Mononuclear cell (primary cell): Measurements from ENCODE around the gene ANKRD33B. TPM values are rescaled to one million over a fixed set of nuclear protein-coding genes. Genes with fewer than 3 reads are reported as not detected.
"Not testable (repeated sequence)": the region's sequence is repeated elsewhere in the genome, so short reads cannot be mapped to it uniquely, and the experiment has no call there.

Source experiments
- H3K27me3 ChIP-seq: 2 replicates; pipeline ENCODE4 v1.6.0; 2011; ENCODE audit warnings: low read length, control low read depth; ENCODE audit not compliant: insufficient read depth
- H3K4me1 ChIP-seq: 2 replicates; pipeline ENCODE4 v1.5.1; 2011; ENCODE audit warnings: mild to moderate bottlenecking, low read length, control low read depth; ENCODE audit not compliant: insufficient read depth
- H3K4me3 ChIP-seq: 2 replicates; pipeline ENCODE4 v1.5.1; 2011; ENCODE audit warnings: mild to moderate bottlenecking, low read length, moderate library complexity
- H3K9me3 ChIP-seq: 2 replicates; pipeline ENCODE4 v1.5.1; 2011; ENCODE audit warnings: low read depth, mild to moderate bottlenecking, control low read depth, low read length
- total RNA-seq: library from RNA; depleted of rRNA; stranded (reverse); fragments of >200 nt; gene quantifications from one replicate; pipeline ENCODE4 v1.2.3, GENCODE V29; 2012

ANKRD33B gene
- total RNA-seq, 1 donor, result 2.7 TPM

DNA sequence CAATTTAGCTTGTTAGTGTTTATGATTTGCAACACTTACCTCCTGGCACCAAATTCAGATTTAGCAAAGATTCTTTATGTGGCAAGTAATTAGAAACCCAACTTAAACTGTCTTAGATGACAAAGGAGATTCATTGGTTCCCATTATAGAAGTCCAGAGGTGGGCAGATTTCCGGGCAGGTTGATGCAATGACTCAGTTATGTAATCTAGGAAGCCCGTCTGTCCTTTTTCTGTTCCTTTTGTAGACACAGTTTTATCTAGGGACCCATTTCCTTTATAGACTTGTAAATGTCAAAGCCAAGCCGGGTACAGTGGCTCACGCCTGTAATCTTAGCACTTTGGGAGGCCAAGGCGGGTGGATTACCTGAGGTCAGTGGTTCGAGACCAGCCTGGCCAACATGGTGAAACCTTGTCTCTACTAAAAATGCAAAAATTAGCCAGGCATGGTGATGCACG, 20.3 kb upstream of the ANKRD33B start:
- Histone ChIP-seq H3K4me1 (peaks cover 23% of the 10 kb centered on the region), H3K4me3 (no peak overlapping the region), H3K27me3 (peaks cover 5% of the 10 kb centered on the region), H3K9me3 (no peaks in the 10 kb centered on the region)

DNA sequence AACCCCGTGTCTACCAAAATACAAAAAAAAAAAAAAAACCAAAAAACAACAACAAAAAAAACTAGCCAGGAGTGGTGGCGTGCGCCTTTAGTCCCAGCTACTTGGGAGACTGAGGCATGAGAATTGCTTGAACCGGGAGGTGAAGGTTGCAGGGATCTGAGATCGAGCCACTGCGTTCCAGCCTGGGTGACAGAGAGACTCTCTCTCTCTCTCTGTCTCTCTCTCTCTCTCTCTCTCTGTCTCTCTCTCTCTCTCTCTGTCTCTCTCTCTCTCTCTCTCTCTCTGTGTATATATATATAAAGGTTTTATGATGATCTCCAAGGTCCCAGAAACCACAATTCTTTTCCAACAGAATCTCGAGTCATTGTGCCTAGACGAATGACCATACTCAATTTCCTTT, 18.8 kb upstream of the ANKRD33B start:
- peaks cover 12% of the 10 kb centered on the region for H3K4me1 ChIP-seq

DNA sequence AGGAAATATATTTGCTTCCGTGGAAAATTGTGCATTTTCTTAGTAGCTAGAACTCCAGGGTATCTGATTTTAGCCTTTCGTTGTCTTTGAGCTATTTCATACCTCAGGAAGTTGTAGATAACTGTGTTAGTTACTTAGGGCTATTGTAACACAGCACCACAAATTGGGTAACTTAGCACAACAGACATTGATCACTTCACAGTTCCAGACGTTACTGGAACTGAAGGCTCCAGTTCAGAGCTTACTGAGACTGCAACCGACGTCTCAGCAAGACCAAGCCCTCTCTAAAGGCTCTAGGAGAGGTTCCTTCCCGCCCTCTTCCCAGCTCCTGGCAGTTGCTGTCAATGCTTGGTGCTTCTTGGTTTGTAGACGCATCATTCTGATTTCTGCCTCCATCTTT, 17.7 kb upstream of the ANKRD33B start:
- no peaks in the 10 kb centered on the region for H3K9me3 ChIP-seq
- H3K27me3 ChIP-seq, result peaks cover 5% of the 10 kb centered on the region
- H3K4me3 ChIP-seq, result no peak overlapping the region
- H3K4me1 ChIP-seq, result peaks cover 12% of the 10 kb centered on the region

More for the DNA sequence above, 18.8 kb upstream of the ANKRD33B start:
- H3K9me3 ChIP-seq, result no peaks in the 10 kb centered on the region
- H3K4me3 ChIP-seq, result no peak overlapping the region
- peaks cover 5% of the 10 kb centered on the region for H3K27me3 ChIP-seq

DNA sequence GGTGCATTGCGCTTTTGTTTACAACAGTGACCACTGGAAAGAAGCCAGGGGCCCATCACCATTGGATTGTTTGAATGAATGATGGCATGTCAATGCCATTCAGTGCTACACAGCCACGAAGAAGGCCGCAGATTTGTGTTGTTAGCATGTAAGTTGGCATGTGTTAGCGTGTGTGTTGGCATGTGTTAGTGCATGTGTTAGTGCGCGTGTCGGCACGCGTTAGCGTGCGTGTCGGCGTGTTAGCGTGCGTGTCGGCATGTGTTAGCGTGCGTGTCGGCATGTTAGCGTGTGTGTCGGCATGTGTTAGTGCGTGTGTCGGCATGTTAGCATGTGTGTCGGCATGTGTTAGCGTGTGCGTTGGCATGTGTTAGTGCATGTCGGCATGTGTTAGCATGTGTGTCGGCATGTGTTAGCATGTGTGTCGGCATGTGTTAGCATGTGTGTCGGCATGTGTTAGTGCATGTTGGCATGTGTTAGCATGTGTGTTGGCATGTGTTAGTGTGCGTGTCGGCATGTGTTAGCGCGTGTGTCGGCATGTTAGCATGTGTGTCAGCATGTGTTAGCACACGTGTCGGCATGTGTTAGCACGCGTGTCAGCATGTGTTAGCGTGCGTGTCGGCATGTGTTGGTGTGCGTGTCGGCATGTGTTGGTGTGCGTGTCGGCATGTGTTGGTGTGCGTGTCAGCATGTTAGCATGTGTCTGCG, 15.3 kb upstream of the ANKRD33B start:
- Histone ChIP-seq H3K9me3 (no peaks in the 10 kb centered on the region), H3K4me3 (no peak overlapping the region), H3K4me1 (peaks cover 24% of the 10 kb centered on the region), H3K27me3 (peaks cover 5% of the 10 kb centered on the region)

DNA sequence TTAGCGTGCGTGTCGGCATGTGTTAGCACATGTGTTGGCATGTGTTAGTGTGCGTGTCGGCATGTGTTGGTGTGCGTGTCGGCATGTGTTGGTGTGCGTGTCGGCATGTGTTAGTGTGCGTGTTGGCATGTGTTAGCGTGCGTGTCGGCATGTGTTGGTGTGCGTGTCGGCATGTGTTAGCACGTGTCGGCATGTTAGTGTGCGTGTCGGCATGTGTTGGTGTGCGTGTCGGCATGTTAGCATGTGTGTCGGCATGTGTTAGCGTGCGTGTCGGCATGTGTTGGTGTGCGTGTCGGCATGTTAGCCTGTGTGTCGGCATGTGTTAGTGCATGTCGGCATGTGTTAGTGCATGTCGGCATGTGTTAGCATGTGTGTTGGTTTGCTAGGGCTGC, 14.8 kb upstream of the ANKRD33B start:
- H3K27me3 ChIP-seq, H3K4me3 ChIP-seq, H3K9me3 ChIP-seq: not testable (repeated sequence)
- H3K4me1 ChIP-seq, result peaks cover 19% of the 10 kb centered on the region

DNA sequence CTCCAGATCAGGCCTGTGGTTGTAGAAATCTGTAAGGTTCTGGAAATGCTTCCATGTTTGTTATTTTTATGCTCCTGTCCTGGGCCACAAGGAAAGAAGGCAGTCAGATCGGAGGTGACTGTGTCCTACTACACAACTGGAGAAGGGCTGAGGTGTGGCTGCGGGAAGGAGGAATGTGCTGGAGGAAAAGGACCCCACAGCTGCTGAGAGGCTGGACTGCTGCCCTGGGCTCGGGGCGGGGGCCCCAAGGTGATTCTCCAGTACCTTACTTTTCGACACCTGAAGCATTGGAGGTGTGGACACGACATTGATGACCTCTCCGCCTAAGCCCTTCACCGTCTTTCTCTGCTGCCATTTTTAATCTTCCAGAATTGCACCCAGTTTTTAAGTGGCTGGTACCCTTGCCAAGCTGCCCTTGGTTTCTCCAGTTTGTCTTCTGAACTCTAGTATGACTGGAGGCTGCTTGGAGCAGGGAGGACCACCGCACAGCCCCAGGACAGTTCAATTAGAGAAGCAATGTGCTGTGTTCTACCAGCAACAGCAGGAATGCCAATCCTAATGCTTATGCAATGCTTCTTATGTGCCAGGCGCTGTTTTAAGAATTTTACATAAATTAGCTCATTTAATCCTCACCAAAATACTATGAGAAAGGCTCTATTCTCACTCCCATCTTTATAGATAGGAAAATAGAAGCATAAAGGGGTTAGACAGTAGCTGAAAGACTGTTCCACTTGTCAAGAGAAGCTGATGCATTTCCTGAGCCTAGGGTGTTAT, 13.5 kb upstream of the ANKRD33B start:
- H3K27me3 ChIP-seq, result peaks cover 5% of the 10 kb centered on the region
- no peaks in the 10 kb centered on the region for H3K9me3 ChIP-seq
- no peak overlapping the region for H3K4me3 ChIP-seq
- H3K4me1 ChIP-seq, result peaks cover 19% of the 10 kb centered on the region

DNA sequence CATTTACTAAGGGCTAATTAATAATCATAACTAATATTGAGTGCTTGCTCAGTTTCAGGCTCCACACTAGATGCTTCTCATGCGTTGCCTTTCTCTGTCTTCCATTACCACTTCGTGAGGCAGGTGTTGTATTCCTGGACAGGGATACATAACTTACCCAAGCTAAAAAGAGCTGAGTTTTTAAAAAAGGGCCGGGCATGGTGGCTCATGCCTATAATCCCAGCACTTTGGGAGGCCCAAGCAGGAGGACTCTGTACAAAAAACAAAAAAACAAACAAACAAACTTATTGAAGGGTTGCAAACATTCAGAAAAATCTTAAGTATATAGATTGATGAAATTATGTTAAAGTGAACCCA, 12.1 kb upstream of the ANKRD33B start:
- Histone ChIP-seq H3K4me3 (no peak overlapping the region), H3K27me3 (no peaks in the 10 kb centered on the region), H3K9me3 (no peaks in the 10 kb centered on the region), H3K4me1 (peaks cover 19% of the 10 kb centered on the region)

DNA sequence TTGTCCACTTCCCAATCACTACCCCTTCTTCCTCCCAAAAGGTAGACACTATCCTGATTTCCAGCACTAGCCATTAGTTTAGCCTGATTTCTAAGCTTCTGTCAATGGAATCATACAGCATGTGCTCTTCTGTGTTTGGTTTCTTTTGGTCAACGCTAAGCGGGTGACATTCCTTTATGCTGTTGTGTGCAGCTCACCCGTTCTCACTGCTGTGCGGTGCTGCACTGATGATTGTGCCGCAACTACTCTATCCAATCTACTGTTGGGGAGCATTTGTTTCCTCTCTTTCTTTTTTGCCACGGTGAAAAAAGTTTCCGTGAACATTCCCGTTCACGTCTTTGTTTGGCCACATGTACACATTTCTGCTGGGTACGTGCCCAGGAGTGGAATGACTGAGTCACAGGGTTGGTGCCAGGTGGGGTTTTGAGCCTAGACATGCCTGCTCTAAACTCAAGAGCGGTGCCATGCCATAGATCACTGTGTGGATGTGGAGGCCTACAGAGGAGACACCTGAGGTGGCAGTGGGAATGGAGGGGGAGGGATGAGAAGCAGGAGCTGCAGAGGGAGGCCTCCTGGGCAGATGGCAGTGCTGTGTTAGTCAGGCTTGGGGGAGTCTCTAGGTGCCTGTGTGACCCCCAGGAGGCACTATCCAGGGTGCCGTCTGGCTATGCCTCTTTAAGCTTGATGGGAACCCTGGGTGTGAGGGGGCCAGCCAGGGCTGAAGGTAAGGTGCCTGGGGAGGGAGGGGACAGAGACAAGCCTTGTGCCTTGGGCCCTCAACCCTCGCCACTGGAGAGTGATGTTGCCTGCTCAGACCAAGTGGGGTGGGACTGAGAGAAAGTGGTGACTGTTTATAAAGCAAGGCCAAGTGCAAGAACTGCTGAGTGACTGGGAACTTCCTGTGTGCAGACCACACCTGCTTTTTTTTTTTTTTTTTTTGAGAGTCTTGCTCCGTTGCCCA, 11.4 kb upstream of the ANKRD33B start:
- Histone ChIP-seq H3K4me1 (peaks cover 26% of the 10 kb centered on the region), H3K9me3 (no peaks in the 10 kb centered on the region), H3K4me3 (no peak overlapping the region), H3K27me3 (no peaks in the 10 kb centered on the region)

DNA sequence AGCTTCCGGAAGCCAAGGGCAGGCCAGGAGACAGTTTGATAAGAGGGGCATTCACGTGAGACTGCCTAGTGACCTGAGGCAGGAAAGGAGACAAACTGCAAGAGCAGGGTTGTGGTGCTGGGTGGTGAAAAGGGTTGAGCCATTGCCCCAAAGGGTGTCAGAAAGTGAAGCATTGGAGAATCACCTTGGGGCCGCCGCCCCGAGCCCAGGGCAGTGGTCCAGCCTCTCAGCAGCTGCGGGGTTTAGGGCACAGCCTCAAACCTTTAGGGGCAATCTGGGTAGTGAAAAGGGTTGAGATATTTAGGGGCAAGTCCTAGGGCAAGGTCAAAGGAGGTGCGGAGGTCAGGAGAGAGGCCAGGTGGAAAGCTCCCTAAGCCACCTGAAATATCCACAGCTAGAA, 10.4 kb upstream of the ANKRD33B start:
- Histone ChIP-seq H3K9me3 (no peaks in the 10 kb centered on the region), H3K4me3 (no peak overlapping the region), H3K27me3 (no peaks in the 10 kb centered on the region), H3K4me1 (peaks cover 36% of the 10 kb centered on the region)

DNA sequence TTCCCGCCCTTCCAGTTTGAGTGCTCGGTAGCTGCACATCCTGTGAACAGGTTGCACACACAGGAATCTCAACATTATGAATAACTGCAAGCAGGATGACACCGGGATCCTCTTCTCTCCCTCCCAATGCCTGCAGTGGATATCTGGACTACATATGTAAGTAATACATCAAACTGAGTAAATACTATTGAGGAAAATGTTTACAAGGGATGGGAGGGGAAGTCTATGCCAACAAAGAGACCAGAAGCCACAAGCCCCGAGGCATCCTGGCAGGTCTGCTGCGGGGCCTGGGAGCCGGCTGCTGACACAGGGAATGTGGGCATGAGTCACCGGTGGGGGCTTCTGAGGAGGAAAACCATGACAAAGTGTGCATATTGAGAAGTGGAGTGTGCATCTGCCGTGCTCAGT, 8.6 kb upstream of the ANKRD33B start:
- Histone ChIP-seq H3K4me3 (no peak overlapping the region), H3K4me1 (peaks cover 38% of the 10 kb centered on the region), H3K27me3 (no peaks in the 10 kb centered on the region), H3K9me3 (no peaks in the 10 kb centered on the region)

DNA sequence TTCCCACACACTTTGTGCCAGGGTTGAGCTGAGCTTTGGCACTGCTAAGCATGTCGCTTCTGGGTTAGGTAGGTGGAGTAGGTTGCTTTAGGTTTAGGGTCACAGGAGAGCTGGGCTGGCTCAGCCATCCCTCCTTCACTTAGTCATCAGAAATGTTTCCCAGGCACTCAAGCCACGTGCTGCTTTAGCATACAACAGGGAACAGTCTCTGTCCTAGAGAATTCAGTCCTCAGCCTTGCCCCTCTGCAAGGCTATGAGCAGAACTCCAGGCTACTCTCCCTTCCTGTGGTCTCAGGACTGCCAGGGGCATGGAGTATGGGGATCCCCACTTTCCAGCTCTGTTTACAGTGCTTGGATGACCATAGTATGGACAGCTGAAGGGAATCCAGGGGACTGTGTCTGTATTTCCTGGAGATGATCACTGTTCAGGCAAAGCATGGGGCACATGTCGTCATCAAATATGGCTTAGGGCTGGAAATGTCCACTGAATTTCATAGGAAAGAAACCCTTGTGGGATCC, 7.5 kb upstream of the ANKRD33B start:
- no peak overlapping the region for H3K4me3 ChIP-seq
- peaks cover 38% of the 10 kb centered on the region for H3K4me1 ChIP-seq
- no peaks in the 10 kb centered on the region for H3K9me3 ChIP-seq
- H3K27me3 ChIP-seq, result no peaks in the 10 kb centered on the region

DNA sequence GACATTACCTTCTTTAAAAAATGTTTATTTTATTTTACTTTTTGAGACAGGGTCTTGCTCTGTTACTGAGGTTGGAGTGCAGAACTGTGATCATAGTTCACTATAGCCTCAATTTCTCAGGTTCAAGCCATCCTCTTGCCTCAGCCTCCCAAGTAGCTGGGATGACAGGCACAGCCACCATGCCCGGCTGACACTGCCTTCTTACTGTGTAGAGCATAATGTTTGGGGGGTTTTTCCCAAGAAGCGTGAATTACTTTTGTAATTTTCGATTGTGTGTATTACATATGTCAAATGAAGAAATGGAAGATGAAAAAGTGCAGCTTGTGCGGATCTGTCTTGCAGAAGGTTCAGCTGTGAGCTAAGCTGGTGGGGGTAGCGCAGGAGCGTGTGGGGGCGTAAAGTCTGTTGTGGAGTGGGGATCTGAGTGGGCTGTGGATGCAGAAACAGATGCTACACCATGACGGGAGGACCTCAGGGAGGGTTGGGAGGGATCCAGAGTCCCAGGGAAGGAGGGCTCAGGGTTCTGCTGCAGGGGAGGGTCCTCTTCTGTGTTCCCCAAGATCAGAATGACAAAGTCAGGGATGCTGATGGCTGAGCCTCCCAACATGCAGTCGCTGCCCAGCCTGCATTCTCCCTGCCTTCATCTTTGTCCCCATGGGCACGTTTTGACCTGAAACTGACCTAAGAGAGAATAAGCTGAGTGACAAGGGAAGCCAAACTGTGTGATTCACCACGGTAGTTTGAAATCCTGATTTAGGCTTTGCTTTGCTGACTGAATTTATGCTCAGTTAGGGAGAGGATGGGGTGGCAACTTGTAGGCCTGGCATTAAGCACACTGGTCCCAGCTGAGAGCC, 6.8 kb upstream of the ANKRD33B start:
- H3K4me3 ChIP-seq, result no peak overlapping the region

DNA sequence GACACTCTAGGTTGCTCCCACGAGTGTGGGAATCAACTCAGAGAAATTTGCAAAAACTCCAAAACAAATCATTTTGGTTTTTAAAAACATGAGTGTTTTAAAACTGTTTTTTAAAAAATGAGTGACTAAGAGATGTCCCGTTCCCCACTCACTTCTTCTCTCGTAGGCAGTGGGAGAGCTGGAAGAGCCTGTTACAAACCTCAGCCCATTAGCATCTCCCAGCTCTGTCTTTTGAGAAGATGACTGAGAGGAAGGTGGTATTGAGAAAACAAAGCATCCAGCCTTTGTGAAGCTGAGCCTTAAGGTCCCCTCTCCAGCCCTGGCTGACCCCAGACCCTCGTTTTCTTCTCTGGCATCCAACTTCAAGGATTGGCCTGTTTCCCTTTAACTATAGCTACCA, 4.7 kb upstream of the ANKRD33B start:
- Histone ChIP-seq H3K27me3 (peaks cover 4% of the 10 kb centered on the region), H3K4me3 (no peak overlapping the region), H3K9me3 (no peaks in the 10 kb centered on the region), H3K4me1 (peaks cover 41% of the 10 kb centered on the region)

More for the DNA sequence above, 6.8 kb upstream of the ANKRD33B start:
- Histone ChIP-seq H3K4me1 (peaks cover 39% of the 10 kb centered on the region), H3K9me3 (no peaks in the 10 kb centered on the region), H3K27me3 (no peaks in the 10 kb centered on the region)

DNA sequence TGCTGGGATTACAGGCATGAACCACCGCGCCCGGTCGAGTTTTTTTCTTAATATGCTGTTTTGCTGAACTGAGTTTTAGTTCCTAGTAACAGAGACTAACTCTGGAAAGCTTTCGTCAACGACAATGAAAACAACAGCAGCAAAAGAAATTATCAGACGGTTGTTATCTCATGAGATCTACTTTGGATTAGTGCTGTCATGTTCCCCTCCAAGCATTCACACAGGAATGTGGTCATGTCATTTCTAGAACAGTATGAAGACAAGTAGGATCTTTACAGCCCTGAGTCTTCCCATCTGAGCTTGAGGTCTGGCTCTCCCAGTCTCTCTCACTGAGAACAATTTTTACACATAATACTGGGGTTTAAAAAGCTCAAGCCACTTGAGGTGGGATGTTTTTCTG, 4.0 kb upstream of the ANKRD33B start:
- Histone ChIP-seq H3K27me3 (peaks cover 4% of the 10 kb centered on the region), H3K4me3 (no peak overlapping the region), H3K9me3 (no peaks in the 10 kb centered on the region), H3K4me1 (peaks cover 47% of the 10 kb centered on the region)
